ENCODE measurements around the gene ENO2. TPM values are rescaled to one million over a fixed set of nuclear protein-coding genes. Genes with fewer than 3 reads are reported as not detected.
A peak's percentile ranks its signal among the peaks of the same experiment; 100 is the strongest.

The ENO2 gene
- total RNA-seq, 1 experiment from 2014 or later: 12.4 TPM

DNA sequence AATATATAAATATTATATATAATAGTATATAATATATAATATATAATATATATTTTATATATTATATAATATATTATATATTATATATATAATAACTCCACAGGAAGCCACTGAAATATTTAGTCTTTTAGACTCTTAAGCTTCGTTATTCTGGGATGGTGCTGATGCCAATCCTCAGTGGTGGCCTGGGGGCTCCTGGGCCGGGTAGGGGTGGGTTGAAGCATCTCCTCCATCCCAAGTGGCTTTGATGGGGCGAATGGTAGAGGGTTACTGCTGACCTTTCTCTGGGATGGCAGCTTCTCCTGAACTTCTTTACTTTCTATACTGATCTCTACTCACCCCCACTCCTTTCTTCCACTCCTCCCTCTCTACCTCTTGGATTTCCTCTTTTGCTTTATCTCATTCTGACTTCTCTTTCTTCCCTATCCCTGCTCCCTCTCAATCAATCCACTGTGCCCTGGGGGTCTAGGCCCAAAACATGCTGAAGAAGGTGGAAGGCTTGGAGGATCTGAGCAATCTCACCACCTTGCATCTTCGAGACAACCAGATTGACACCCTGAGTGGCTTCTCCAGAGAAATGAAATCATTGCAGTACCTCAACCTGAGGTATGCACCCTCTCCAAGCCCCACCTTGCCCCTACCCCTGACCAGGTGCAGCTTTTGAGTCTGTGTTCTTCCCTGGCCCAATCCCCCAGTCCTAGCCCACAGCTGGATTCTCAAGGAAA lies 4.8 kb upstream of the ENO2 start:
- DNase-seq (ENCODE audit: extremely low read depth, low read depth): no peak

DNA sequence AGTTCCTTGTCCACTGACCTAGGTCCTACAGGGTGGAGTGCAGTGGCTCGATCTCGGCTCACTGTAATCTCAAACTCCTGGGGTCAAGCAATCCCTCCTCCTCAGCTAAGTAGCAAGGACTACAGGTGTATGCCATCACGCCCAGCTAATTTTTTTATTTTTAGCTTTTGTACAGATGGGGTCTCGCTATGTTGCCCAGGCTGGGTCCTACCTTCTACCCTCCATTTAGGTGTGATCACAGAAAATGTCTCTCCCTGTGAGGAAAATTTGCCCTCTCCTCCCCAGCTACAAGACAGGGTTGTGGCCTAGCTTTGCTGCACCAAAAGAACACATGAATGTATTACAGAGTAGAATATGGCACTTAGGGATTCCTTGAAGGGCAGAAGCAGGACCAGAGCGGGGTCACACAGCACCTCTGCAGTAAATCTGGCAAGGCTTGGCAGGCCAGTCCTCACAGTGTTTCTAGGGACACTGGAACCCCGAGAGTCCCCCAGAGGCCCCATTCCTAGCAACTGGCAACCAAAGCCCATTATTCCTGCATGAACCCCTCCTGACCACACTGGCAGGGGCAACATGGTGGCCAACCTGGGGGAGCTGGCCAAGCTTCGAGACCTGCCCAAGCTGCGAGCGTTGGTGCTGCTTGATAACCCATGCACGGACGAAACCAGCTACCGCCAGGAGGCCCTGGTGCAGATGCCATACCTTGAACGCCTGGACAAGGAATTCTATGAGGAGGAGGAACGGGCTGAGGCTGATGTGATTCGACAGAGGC lies 2.0 kb upstream of the ENO2 start:
- no peak for DNase-seq (ENCODE audit: extremely low read depth, low read depth)

DNA sequence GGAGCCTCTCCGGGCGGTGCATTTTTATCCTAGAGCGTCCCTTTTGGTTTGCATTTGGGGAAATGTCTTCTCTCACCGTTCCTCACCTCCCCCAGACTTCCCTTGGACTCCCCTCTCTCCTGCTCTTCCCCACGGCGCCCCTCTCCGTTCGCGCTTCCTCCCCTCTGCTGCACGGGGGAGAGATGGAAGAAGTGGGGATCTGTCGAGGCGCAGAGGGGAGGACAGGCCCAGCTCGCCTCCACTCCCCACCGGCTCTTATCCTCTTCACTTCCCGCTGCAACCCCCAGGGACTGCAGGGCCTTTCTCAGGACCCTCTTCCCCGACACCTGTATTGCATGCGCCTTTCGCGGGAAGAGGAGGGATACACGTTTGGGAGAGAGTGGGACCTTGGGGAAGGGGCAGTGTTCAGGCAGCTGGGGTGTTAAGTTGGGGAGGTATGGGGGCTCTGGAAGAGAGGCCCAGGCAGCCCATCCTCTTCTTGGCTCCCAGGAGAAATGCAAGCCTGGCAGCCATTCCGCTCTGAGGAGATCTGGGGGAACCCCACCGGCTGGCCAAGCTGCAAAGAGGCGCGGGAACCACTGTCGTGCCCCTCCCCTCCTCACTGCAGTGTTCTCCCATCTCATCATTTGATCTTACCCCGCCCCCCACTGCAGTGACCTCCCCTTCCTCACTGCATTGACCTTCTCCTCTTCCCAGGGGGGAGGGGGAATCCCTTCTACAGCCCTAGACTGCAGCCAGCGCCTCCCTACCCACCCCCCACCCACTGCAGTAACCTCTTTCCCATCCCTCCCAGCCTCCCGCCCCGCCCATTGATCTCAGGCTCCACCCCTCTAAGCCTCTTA lies 788 bp downstream of the ENO2 start:
- DNase-seq (ENCODE audit: extremely low read depth, low read depth): no peak

DNA sequence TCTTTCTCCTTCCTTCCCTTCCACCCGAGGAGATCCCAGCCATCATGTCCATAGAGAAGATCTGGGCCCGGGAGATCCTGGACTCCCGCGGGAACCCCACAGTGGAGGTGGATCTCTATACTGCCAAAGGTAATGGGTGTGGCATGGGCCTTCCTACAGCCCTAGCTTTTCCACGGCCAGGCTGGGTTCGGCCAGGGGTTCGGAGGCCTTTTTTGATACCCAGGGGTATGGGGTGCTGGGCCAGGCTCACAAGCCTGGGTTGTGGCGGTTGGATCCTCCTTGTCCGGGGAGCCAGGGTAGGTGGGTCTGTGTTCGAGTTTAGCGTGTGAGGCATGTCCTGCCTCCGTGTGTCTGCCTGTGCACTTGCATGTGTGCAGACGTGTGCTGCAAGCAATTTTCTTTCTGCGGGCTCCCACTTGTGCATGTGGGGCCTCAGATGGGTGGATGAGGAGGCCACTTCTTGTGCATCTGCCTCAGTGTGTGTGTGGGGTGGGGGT lies 1.5 kb downstream of the ENO2 start:
- DNase-seq (ENCODE audit: extremely low read depth, low read depth): no peak

DNA sequence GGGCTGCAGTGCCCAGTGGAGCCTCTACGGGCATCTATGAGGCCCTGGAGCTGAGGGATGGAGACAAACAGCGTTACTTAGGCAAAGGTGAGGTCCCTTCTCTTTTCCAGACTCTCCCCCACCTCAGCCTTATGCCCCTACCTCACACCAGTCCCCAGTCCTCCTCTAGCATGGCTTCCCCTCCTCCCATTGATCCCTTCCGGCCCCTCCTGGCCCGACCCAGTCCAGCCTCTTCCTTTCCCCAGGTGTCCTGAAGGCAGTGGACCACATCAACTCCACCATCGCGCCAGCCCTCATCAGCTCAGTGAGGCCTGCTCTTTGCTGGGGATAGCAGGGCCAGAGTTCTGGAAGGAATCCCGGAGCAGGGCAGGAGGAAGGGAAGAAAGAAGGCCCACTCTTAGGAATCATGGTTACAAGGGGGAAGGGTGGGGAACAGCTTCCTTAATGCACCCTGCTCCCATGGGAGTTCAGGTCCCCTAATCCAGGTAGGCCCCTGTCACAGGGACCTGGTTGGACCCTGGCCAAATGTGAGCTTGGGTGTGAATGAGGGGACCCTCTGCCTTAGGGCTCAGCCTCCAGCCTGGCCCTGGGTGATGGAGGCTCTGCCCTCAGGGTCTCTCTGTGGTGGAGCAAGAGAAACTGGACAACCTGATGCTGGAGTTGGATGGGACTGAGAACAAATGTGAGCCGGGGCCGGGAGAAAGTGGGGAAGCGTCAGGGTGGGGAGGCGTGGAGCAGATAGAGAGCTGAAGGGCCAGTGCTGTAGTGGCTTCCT lies 2.2 kb downstream of the ENO2 start:
- no peak for DNase-seq (ENCODE audit: extremely low read depth, low read depth)

DNA sequence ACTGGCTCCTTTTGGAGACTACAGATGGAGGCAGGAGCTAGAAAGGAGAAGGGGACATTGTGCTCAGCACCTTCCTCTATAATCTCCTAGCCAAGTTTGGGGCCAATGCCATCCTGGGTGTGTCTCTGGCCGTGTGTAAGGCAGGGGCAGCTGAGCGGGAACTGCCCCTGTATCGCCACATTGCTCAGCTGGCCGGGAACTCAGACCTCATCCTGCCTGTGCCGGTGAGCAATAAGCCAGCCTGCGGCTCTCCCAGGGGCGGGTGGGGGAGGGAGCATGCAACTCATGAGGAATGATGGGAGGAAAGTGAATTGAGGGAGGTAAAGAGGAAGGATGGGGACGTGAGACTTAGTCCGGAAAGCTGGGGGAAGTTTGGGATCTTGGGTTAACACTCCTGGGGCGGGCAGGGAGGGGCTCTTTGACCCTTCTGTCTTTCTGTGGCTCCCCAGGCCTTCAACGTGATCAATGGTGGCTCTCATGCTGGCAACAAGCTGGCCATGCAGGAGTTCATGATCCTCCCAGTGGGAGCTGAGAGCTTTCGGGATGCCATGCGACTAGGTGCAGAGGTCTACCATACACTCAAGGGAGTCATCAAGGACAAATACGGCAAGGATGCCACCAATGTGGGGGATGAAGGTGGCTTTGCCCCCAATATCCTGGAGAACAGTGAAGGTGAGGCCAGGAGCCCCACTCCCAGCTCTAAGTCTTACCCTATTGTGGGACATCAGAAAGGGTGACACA lies 3.3 kb downstream of the ENO2 start:
- no peak for DNase-seq (ENCODE audit: extremely low read depth, low read depth)

DNA sequence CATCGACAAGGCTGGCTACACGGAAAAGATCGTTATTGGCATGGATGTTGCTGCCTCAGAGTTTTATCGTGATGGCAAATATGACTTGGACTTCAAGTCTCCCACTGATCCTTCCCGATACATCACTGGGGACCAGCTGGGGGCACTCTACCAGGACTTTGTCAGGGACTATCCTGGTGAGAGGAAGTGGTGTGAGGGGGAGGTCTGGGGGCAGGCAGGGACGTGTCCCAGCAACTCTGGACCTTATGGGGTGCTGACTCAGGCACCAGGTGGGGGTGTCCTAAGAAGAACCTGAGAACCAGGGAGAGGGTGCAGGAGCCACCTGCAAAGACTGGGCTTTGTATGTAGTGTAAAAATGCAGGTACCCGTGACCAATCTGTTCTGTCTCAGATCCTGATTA lies 5.2 kb downstream of the ENO2 start:
- no peak for DNase-seq (ENCODE audit: extremely low read depth, low read depth)

DNA sequence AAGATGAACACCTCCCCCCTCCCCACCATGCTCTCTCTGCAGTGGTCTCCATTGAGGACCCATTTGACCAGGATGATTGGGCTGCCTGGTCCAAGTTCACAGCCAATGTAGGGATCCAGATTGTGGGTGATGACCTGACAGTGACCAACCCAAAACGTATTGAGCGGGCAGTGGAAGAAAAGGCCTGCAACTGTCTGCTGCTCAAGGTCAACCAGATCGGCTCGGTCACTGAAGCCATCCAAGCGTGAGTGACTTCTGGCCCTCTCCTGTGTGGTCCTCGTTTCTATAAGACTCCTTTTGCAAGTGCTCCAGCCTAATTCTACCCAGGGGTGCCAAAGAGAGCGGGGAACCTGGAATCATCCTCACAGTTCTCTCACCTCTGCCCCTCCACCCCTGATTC lies 7.2 kb downstream of the ENO2 start:
- no peak for DNase-seq (ENCODE audit: extremely low read depth, low read depth)

DNA sequence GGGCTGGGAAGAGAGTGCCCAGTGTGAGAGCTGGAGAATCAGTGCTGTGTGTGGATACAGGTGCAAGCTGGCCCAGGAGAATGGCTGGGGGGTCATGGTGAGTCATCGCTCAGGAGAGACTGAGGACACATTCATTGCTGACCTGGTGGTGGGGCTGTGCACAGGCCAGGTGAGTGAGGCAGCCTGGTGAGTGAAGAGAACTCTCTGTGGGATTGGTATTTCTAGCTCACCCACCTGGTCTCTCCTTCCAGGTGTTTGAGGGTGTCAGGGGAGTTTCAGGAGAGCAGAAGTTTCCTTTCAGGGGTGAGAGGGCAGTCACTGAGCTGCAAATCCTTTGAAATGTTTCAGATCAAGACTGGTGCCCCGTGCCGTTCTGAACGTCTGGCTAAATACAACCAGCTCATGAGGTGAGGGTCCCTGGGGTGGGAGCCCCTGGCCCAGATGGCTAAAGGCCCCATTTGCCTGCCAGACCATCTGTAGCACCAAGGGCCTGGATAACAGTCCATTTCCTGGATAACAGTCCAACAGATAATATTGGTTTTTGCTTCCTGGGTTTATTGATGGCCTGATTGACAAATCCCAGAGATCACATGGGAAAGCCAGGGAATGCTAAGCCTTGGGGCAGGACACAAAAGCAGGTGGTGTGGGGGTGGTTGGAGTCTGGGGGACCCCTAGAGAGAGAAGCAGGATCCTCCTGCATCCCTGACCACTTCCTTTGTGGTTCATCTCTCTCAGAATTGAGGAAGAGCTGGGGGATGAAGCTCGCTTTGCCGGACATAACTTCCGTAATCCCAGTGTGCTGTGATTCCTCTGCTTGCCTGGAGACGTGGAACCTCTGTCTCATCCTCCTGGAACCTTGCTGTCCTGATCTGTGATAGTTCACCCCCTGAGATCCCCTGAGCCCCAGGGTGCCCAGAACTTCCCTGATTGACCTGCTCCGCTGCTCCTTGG lies 7.9 kb downstream of the ENO2 start:
- no peak for DNase-seq (ENCODE audit: extremely low read depth, low read depth)

DNA sequence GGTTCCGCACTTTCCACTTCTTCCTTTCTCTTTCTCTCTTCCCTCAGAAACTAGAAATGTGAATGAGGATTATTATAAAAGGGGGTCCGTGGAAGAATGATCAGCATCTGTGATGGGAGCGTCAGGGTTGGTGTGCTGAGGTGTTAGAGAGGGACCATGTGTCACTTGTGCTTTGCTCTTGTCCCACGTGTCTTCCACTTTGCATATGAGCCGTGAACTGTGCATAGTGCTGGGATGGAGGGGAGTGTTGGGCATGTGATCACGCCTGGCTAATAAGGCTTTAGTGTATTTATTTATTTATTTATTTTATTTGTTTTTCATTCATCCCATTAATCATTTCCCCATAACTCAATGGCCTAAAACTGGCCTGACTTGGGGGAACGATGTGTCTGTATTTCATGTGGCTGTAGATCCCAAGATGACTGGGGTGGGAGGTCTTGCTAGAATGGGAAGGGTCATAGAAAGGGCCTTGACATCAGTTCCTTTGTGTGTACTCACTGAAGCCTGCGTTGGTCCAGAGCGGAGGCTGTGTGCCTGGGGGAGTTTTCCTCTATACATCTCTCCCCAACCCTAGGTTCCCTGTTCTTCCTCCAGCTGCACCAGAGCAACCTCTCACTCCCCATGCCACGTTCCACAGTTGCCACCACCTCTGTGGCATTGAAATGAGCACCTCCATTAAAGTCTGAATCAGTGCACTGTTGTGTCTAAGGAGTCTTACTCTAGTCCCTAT lies 8.8 kb downstream of the ENO2 start:
- DNase-seq (ENCODE audit: extremely low read depth, low read depth): no peak

DNA sequence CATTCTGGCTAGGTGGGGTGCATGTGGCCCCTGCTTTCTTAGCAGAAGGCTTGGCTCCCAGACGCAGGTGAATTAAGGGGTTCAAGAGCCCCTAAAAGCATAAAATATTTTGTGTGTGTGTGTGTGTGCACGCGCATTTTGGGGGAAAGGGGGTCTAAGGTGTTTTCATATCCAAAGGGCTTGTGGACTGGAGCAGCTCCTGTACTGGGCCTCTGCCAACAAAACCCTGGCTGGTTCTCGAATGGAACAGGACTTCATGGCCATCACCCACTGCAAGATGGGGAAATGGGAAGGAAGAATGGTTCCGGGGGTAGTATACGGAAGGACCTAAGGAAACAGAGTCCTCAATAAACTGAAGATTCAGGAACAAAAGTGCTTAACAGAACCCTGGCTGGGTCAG lies 9.5 kb downstream of the ENO2 start:
- no peak for DNase-seq (ENCODE audit: extremely low read depth, low read depth)

DNA sequence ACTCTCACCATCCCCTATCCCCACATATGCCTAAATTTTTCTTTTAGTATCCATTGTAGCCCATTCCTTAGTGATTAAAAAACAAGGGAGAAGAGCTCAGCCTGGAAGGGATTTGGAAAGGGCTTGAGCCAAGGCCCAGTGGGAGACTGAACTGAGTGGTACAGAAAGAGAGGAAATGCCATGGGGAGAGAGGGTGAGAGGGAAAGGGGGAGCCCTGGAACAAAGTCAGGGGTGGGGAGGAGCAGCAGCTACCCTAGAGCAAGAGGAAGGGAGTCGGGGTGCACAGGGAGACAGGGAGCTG lies 10.8 kb downstream of the ENO2 start:
- DNase-seq (ENCODE audit: extremely low read depth, low read depth): no peak

DNA sequence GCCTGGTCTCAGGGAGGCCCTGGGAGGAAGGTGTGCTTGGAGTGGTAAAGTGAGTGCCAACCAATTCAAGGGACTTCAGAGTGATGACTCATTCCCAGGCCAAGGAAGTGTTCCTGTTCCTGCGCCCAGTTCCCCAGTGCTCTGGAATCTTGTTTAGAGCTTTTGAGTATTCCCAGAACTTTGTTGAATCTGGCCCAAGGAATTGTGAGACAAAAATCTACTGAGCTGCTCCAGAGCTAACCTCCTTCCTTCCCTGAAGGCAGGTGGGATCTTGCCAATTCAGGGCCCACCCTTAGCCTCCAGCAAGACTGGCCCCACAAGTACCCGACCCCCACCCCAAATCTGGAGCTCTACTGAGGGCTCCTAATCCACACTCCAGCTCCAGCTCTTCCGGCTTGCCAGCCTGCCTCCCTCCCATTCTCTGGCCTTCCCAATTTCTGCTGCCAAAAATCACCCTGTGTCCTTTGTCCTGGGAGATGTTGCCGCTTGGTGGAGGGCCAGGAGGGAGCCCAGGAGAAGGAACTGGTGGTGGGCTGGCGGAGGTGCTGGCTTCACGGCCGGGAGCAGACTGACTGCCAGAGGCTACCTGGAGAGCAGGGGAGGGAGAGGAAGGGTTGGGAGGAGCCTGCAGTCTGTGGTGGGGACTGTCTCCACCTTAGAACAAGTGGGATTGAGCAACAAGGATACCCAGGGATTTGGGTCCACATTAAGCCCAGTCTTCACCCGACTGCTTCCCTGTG lies 11.3 kb downstream of the ENO2 start:
- DNase-seq (ENCODE audit: extremely low read depth, low read depth): peak; percentile 63

DNA sequence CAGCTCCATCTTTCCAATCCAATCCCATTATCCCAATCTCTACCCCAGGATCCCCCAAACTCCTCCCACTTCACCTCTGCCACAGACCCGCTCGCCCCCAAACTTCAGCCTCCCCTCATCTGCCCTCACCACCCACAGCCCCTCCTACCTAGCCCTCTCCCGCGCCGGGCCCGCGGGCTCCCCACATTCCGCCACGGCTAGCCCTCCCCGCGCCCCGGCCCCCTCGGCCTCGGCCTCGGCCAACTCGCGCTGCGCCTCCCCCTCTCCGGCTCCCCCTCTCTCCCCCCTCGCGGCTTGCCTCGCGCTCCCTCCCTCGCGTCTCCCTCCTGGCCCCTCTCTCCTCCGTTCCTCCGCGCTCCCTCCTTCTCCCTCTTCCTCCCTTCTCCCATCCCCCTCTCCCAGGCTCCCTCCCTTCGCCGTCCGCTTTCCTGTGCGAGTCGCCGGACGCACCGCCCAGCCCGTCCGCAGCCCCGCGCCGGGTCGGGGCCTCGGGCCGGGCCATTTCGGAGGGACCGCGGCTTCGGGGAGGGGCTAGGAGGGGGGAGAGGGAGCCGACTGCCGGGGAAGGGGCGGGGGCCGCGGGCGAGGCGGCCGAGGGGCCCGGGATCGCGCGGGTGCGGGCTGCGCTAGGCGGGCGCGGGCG lies 13.1 kb downstream of the ENO2 start, which contains the start of gene ATN1:
ATN1 (plus strand) TSS at position 581 of the 643 bp plus-strand sequence. CDS start 6,043 bp downstream, outside the sequence.
- DNase-seq (ENCODE audit: extremely low read depth, low read depth): peak; percentile 43

DNA sequence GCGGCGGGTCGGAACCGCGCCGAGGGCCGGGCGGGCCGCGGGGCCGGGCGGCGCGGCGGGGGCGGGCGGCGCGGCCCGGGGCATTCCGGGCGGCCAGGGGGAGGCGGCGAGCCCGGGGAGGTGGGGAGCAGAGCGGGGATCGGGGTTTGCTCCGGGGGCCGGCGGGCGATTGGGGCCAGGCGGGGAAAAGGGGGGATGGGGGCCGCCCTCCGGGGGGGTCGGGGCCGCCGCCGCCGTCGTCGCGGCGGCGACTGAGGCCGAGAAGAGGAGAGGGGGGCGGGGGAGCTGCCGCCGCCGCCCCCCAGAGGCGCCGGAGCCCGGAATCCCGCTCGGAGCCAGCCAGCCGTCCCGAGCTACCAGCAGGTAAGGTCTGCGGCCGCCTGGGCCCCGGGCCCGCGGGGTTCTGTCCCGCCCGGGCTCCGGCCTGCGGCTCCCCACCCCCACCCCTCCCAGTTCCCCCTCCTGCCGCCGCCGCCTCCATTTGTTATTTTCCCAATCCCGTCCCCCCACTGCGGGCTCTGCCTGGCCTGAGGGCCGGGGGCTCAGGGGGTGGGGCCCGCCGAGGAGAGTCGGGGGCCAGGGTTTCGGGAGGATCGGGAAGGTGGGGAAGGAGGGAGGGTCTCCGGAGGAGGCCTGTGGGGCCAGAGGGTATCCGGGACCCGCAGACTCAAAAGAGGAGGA lies 13.8 kb downstream of the ENO2 start:
- DNase-seq (ENCODE audit: extremely low read depth, low read depth): no peak

DNA sequence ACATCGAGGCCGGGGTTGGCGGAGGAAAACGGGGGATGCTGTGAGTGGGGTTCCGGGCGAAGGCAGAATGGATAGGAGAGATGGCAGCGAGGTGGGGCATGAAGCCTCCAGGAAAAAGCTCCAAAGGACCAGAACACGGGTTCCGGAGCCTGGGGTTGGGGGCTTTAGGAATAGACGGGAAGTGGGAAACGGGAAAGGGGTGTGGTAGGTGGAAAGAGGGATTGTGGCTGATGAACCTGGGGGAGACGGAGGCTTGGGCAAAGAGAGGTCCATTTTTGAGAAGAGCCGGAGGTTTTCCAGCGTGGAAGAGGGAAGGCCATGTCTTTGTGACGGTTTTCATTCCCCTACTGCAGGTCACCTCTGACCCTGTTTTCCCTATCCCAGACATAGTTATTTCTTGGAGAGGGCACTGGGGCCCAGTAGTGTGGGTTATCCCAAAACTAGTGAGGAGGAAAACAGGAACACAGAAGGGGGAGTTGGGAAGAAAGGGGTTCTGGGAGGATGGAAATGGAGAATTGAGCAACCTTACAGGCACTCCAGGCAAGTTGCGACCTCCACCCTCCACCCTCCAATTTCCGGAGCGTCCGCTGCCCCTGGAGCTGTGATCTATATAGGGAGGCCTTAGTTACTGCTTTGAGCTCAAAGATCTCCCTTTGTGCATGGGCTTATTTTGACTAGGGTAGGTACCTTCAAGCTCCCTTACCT lies 14.5 kb downstream of the ENO2 start:
- DNase-seq (ENCODE audit: extremely low read depth, low read depth): no peak

Measured in NCI-H460 (cell line).